ENCODE measurements around the gene TCF4.

- TF ChIP-seq, protein P1, sequence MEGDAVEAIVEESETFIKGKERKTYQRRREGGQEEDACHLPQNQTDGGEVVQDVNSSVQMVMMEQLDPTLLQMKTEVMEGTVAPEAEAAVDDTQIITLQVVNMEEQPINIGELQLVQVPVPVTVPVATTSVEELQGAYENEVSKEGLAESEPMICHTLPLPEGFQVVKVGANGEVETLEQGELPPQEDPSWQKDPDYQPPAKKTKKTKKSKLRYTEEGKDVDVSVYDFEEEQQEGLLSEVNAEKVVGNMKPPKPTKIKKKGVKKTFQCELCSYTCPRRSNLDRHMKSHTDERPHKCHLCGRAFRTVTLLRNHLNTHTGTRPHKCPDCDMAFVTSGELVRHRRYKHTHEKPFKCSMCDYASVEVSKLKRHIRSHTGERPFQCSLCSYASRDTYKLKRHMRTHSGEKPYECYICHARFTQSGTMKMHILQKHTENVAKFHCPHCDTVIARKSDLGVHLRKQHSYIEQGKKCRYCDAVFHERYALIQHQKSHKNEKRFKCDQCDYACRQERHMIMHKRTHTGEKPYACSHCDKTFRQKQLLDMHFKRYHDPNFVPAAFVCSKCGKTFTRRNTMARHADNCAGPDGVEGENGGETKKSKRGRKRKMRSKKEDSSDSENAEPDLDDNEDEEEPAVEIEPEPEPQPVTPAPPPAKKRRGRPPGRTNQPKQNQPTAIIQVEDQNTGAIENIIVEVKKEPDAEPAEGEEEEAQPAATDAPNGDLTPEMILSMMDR (IDR thresholded peaks at IDR 0.05; ENCODE audit: low read depth, low read length, poor library complexity, severe bottlenecking), result no peak
- no peak for TF ChIP-seq EZH2phosphoT487 (IDR thresholded peaks at IDR 0.05; ENCODE audit: borderline replicate concordance, low read length)
These were observed 167.2 kb downstream of the TCF4 start for GRCh38 chr18:55420665-55421307.

Measured in DOHH2 (cell line).